Gastroesophageal sphincter (tissue), 4 donors: ENCODE measurements around the gene AFP. TPM values are rescaled to one million over a fixed set of nuclear protein-coding genes. Genes with fewer than 3 reads are reported as not detected.

Source experiments
- ATAC-seq: fragments of 150-250 bp; one replicate; pipeline ENCODE4 v1.9.1; 2016; ENCODE audit warnings: mild to moderate bottlenecking, moderate library complexity
- H3K27ac ChIP-seq, 4 donors: fragments of 200-600 bp; sonication (generic) in 3 of 4; 1 replicate in 3 of 4; 2 replicates in 1 of 4; pipeline ENCODE4 v1.5.1; 2016 to 2019
- H3K27me3 ChIP-seq: fragments of 200-600 bp; sonication (generic); one replicate; pipeline ENCODE4 v1.5.1; 2019
- H3K36me3 ChIP-seq, 2 donors: fragments of 200-600 bp; sonication (generic); one replicate each; pipeline ENCODE4 v1.5.1; 2019; ENCODE audit warnings: control low read depth in 1 of 2
- H3K4me1 ChIP-seq, 3 donors: fragments of 200-600 bp; sonication (generic); 1 replicate in 2 of 3; 2 replicates in 1 of 3; pipeline ENCODE4 v1.5.1; 2016 to 2019; ENCODE audit warnings: control low read depth in 2 of 3
- H3K4me3 ChIP-seq, 2 donors: fragments of 200-600 bp; sonication (generic); one replicate each; pipeline ENCODE4 v1.5.1; 2019; ENCODE audit warnings: mild to moderate bottlenecking in 1 of 2, moderate library complexity in 1 of 2
- H3K9me3 ChIP-seq, 3 donors: fragments of 200-600 bp; sonication (generic); one replicate each; pipeline ENCODE4 v1.5.1; 2017 to 2019; ENCODE audit warnings: control low read depth in 2 of 3
- CTCF ChIP-seq, 4 experiments: fragments of 200-600 bp in 2 of 4; fragments of 450-650 bp in 2 of 4; sonication (generic) in 1 of 4; IDR thresholded peaks; one replicate each; pipeline ENCODE4 v1.5.1; 2017 to 2019; ENCODE audit warnings: antibody characterized with exemption in 4 of 4, mild to moderate bottlenecking in 2 of 4, moderate library complexity in 2 of 4
- EP300 ChIP-seq: sonication (generic); formaldehyde crosslinking; IDR thresholded peaks from one replicate; pipeline ENCODE4 v1.6.1; 2017; ENCODE audit warnings: antibody characterized with exemption, mild to moderate bottlenecking
- POLR2A ChIP-seq, 2 donors: fragments of 450-650 bp; IDR thresholded peaks; one replicate each; pipeline ENCODE4 v1.6.1; 2017; ENCODE audit warnings: antibody characterized with exemption in 2 of 2, mild to moderate bottlenecking in 2 of 2, moderate library complexity in 1 of 2
- POLR2AphosphoS5 ChIP-seq: sonication (generic); formaldehyde crosslinking; IDR thresholded peaks from one replicate; pipeline ENCODE4 v1.6.1; 2017; ENCODE audit warnings: antibody characterized with exemption
- WGBS, 2 donors: methylation state at CpG; one replicate each; pipeline ENCODE4 v1.1.5; 2018; ENCODE audit warnings: low coverage in 1 of 2; 5-methylcytosine and 5-hydroxymethylcytosine counted together
- total RNA-seq, 4 donors: library from RNA; depleted of rRNA; stranded (reverse); fragments of >200 nt; gene quantifications; one replicate each; pipeline ENCODE4 v1.1.0, GENCODE V29; 2016

AFP gene
- total RNA-seq, 4 donors from 2014 or later: not detected

DNA sequence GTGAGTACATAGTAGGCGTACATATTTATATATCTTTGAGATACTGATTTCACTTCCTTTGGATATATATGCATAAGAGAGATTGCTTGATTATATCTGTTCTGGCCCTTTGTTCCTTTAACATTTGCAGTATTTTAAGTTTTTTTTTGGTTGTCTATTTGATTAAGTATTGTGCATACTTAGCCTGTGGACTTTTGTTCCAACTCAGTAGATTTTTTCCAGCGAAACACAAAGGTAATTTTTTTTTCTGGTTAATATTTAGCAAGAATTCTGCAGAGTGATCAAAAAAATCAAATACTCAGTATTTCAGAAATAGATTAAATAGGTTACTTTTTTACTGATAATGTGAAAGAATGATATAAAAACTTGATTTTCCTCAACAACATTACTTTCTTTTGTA, 45.3 kb downstream of the AFP start, which contains the start of gene AFM:
TSS of gene AFM (plus strand) at position 388 of the 400 bp plus-strand sequence. CDS start 31 bp downstream, outside the sequence.
- TF ChIP-seq POLR2A (IDR thresholded peaks at IDR 0.05): no peak
- TF ChIP-seq POLR2AphosphoS5: no peak
- no peak for TF ChIP-seq CTCF (IDR thresholded peaks at IDR 0.05)
- no peak for TF ChIP-seq EP300
- H3K4me1 ChIP-seq: no peaks in the 10 kb centered on the region
- 36 to 50% methylated on average over 2 of the region's 2 CpGs for WGBS, 2 donors
- no peak within 1 kb of the TSS for H3K27ac ChIP-seq
- no peak within 1 kb of the TSS for H3K4me3 ChIP-seq
- H3K27me3 ChIP-seq: no peaks in the 10 kb centered on the region
- no peak for ATAC-seq
- no peaks in the 10 kb centered on the region for H3K9me3 ChIP-seq
- no peaks in the 10 kb centered on the region for H3K36me3 ChIP-seq

DNA sequence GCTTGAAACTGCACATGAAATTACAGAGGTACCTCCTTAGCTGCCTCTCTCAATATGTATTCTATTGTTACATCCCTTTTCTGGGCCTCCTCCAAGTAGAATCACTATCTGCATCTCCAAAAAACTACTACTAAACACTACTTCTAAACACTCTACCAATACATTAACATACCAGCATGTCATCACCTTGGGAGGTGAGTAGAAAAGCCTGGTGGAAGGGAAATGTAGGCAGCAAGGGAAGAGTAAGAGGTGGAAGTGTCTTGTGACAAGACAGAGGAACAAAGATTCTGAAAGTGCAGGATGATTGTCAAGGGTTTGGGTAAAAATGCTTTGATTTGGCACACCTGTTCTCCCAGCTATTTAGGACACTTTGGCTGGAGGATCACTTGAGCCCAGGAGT, 49.1 kb downstream of the AFP start:
- Histone ChIP-seq H3K27ac (no peak overlapping the region), H3K4me1 (no peaks in the 10 kb centered on the region), H3K4me3 (no peak overlapping the region), H3K27me3 (peaks cover 5% of the 10 kb centered on the region), H3K9me3 (no peaks in the 10 kb centered on the region), H3K36me3 (no peaks in the 10 kb centered on the region)
- ATAC-seq: no peak
- TF ChIP-seq EP300 (no peak), POLR2AphosphoS5 (no peak), CTCF (IDR thresholded peaks at IDR 0.05) (no peak), POLR2A (IDR thresholded peaks at IDR 0.05) (no peak)

- H3K36me3 ChIP-seq: no peaks in the 10 kb centered on the region
- peaks cover 5% of the 10 kb centered on the region for H3K27me3 ChIP-seq
- H3K4me3 ChIP-seq: no peak overlapping the region
- no peak for ATAC-seq
- H3K27ac ChIP-seq: no peak overlapping the region
- no peaks in the 10 kb centered on the region for H3K4me1 ChIP-seq
- TF ChIP-seq POLR2A (IDR thresholded peaks at IDR 0.05): no peak
- no peak for TF ChIP-seq EP300
- no peak for TF ChIP-seq POLR2AphosphoS5
- TF ChIP-seq CTCF (IDR thresholded peaks at IDR 0.05): no peak
- H3K9me3 ChIP-seq: no peaks in the 10 kb centered on the region
Measured at GRCh38 chr4:73485596-73485995, 49.6 kb downstream of the AFP start.

DNA sequence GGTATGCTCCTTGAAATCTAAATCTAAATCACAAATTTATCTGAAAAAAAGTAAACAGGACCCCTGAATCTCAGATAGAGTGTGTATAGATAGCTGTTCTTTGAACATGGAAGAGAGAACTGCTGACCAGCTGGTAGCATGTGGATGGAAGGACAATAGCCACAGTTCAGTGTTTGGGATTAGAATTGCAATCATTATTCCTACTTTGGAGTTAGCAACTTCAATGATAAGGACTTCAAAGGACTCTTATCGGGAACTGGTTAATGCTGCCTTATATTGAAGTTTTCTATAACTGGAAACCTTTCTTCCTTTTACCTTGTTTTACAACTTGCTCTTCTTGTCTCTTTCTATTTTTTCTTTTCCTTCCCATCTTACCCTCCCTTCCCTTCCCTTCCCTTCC, 50.5 kb downstream of the AFP start:
- no peak for ATAC-seq
- H3K27ac ChIP-seq: no peak overlapping the region
- 45 to 83% methylated on average over 1 of the region's 1 CpG for WGBS, 2 donors
- no peaks in the 10 kb centered on the region for H3K36me3 ChIP-seq
- no peak overlapping the region for H3K4me3 ChIP-seq
- H3K27me3 ChIP-seq: peaks cover 5% of the 10 kb centered on the region
- no peaks in the 10 kb centered on the region for H3K4me1 ChIP-seq
- no peak for TF ChIP-seq CTCF (IDR thresholded peaks at IDR 0.05)
- no peak for TF ChIP-seq POLR2AphosphoS5
- TF ChIP-seq EP300: no peak
- no peak for TF ChIP-seq POLR2A (IDR thresholded peaks at IDR 0.05)
- H3K9me3 ChIP-seq: no peaks in the 10 kb centered on the region

- H3K9me3 ChIP-seq: no peaks in the 10 kb centered on the region
- 92 to 100% methylated on average over 1 of the region's 1 CpG for WGBS, 2 donors
- H3K27me3 ChIP-seq: peaks cover 5% of the 10 kb centered on the region
- no peak for ATAC-seq
- no peaks in the 10 kb centered on the region for H3K4me1 ChIP-seq
- TF ChIP-seq CTCF (IDR thresholded peaks at IDR 0.05) (no peak), POLR2AphosphoS5 (no peak), POLR2A (IDR thresholded peaks at IDR 0.05) (no peak)
- H3K36me3 ChIP-seq: no peaks in the 10 kb centered on the region
- no peak overlapping the region for H3K4me3 ChIP-seq
- H3K27ac ChIP-seq: no peak overlapping the region
Measured at GRCh38 chr4:73487233-73487632, 51.2 kb downstream of the AFP start.
